Measurements from ENCODE around the gene DPP6. TPM values are rescaled to one million over a fixed set of nuclear protein-coding genes. Genes with fewer than 3 reads are reported as not detected.

DPP6 gene
- total RNA-seq, 1 donor: under 0.01 TPM

DNA sequence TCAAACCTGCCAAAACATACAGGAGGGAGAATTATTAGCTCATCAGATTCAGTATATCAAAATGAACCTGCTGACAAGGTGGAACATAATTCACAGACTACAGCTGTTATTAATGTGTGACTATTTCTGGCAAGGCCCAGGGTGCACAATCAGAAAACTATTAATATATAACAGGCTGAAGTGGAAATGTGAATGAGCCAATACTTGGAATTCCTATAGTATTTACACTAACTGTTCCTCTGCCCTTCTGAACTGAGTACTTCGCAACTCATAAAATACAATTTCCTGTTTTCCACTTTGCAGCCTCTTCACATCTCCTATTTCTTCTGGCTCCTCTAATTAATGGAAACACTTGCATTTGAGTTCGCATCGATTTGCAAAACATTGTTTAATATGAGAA, 330.8 kb downstream of the DPP6 start:
- TF ChIP-seq, protein P1, sequence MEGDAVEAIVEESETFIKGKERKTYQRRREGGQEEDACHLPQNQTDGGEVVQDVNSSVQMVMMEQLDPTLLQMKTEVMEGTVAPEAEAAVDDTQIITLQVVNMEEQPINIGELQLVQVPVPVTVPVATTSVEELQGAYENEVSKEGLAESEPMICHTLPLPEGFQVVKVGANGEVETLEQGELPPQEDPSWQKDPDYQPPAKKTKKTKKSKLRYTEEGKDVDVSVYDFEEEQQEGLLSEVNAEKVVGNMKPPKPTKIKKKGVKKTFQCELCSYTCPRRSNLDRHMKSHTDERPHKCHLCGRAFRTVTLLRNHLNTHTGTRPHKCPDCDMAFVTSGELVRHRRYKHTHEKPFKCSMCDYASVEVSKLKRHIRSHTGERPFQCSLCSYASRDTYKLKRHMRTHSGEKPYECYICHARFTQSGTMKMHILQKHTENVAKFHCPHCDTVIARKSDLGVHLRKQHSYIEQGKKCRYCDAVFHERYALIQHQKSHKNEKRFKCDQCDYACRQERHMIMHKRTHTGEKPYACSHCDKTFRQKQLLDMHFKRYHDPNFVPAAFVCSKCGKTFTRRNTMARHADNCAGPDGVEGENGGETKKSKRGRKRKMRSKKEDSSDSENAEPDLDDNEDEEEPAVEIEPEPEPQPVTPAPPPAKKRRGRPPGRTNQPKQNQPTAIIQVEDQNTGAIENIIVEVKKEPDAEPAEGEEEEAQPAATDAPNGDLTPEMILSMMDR (IDR thresholded peaks at IDR 0.05; ENCODE audit: insufficient read depth, low read depth, low read length): no peak
- no peak for DNase-seq (ENCODE audit: low read depth)
- H3K4me3 ChIP-seq (ENCODE audit: low read depth, low read length): no peak overlapping the region

GRCh38 chr7:154385214-154385613, 333.0 kb downstream of the DPP6 start:
- no peak for DNase-seq (ENCODE audit: low read depth)
- no peak overlapping the region for H3K4me3 ChIP-seq (ENCODE audit: low read depth, low read length)
- TF ChIP-seq, protein P1 (IDR thresholded peaks at IDR 0.05; ENCODE audit: insufficient read depth, low read depth, low read length): no peak

DNA sequence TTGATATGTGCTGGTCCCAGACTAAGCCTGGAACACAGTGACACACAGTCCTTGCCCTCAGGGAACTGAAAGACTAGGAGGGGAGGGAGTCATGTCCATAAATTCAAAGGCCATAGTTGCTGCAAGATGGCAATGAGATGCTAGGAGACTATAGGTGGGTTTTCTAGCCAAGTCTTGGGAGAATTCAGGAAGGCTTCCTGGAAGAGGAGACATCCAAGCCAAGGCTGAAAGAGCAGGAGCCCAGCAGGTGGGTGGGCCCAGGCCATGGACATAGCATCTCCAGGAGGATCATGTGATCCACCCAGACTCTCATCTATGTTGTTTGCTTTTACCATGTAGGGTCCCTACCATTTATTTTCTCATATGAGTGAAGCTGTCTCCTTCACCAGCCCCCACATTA, 335.1 kb downstream of the DPP6 start:
- TF ChIP-seq, protein P1 (IDR thresholded peaks at IDR 0.05; ENCODE audit: insufficient read depth, low read depth, low read length): no peak
- H3K4me3 ChIP-seq (ENCODE audit: low read depth, low read length): no peak overlapping the region
- no peak for DNase-seq (ENCODE audit: low read depth)

DNA sequence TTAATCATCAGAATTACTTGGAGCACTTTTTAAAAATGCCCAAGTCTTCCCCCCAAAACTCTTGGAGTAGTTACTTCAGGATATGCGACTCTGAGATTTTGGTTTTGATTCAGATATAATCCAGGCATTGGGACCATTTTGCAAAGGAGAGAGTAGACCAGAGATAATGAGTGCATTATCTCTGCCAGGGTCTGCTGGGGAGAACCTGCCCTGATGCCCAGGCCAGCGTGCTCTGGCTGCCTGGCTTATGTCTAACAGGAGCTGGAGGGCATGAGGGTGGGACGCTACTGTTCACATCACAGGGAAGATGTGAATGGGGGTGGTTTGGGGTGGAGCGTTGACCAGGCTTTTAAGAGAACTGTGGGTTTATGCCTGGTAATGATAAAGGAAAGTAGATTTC, 336.2 kb downstream of the DPP6 start:
- H3K4me3 ChIP-seq (ENCODE audit: low read depth, low read length): no peak overlapping the region
- TF ChIP-seq, protein P1 (IDR thresholded peaks at IDR 0.05; ENCODE audit: insufficient read depth, low read depth, low read length): no peak
- no peak for DNase-seq (ENCODE audit: low read depth)

- TF ChIP-seq, protein P1 (IDR thresholded peaks at IDR 0.05; ENCODE audit: insufficient read depth, low read depth, low read length): no peak
- no peak overlapping the region for H3K4me3 ChIP-seq (ENCODE audit: low read depth, low read length)
- no peak for DNase-seq (ENCODE audit: low read depth)
Observed at GRCh38 chr7:154388999-154389398, 336.8 kb downstream of the DPP6 start.

- DNase-seq (ENCODE audit: low read depth): no peak
- TF ChIP-seq, protein P1 (IDR thresholded peaks at IDR 0.05; ENCODE audit: insufficient read depth, low read depth, low read length): no peak
- H3K4me3 ChIP-seq (ENCODE audit: low read depth, low read length): no peak overlapping the region
Observed at GRCh38 chr7:154390961-154391360, 338.8 kb downstream of the DPP6 start.

DNA sequence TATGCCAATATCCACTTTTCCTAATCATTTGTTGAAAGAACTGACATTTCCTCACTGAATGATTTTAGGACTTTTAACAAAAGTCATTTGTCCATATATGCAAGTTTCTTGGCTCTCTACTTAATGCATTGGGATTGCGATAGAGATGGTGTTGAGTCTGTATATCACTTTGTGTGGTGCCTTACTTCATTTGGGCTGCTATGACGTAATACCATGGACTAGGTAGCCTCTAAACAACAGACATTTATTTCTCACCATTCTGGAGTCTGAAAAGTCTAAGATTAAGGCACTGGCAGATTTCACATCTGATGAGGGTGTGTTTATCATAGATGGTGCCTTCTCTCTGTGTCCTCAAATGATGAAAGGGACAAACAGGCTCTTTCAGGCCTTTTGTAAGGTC, 342.6 kb downstream of the DPP6 start:
- TF ChIP-seq, protein P1 (IDR thresholded peaks at IDR 0.05; ENCODE audit: insufficient read depth, low read depth, low read length): no peak
- H3K4me3 ChIP-seq (ENCODE audit: low read depth, low read length): no peak overlapping the region
- DNase-seq (ENCODE audit: low read depth): no peak
